ENCODE results near the gene RBM42. TPM values are rescaled to one million over a fixed set of nuclear protein-coding genes. Genes with fewer than 3 reads are reported as not detected.
A peak's percentile ranks its signal among the peaks of the same experiment; 100 is the strongest.

Gene RBM42
- total RNA-seq, 4 donors from 2014 or later, result 57.3 to 64.4 (median 63.1) TPM

- Histone ChIP-seq H3K4me3 (no peak overlapping the region), H3K36me3 (no peaks in the 10 kb centered on the region), H3K27me3 (no peaks in the 10 kb centered on the region), H3K27ac (no peak overlapping the region), H3K4me1 (peaks cover 0 to under 1% (median 0%) of the 10 kb centered on the region in 4 donors), H3K9me3 (no peaks in the 10 kb centered on the region)
- no peak for DNase-seq
- no peak for TF ChIP-seq CTCF (IDR thresholded peaks at IDR 0.05)
- no peak for TF ChIP-seq POLR2A (IDR thresholded peaks at IDR 0.05)
Observed at GRCh38 chr19:35622750-35623149, 6.1 kb upstream of the RBM42 start.

- Histone ChIP-seq H3K27me3 (no peaks in the 10 kb centered on the region), H3K36me3 (no peaks in the 10 kb centered on the region), H3K9me3 (no peaks in the 10 kb centered on the region), H3K27ac (no peak overlapping the region), H3K4me3 (no peak overlapping the region), H3K4me1 (peaks cover 0 to 5% (median 0%) of the 10 kb centered on the region in 4 donors)
- DNase-seq, result no peak
- TF ChIP-seq POLR2A (IDR thresholded peaks at IDR 0.05), result no peak
- TF ChIP-seq CTCF (IDR thresholded peaks at IDR 0.05), result no peak
Observed at GRCh38 chr19:35623327-35624010, 5.4 kb upstream of the RBM42 start.

GRCh38 chr19:35628264-35628564 is 622 bp upstream of the RBM42 start:
- peaks cover 0 to 11% (median 7%) of the 10 kb centered on the region in 4 donors for H3K4me1 ChIP-seq
- TF ChIP-seq CTCF (IDR thresholded peaks at IDR 0.05) (no peak), POLR2A (IDR thresholded peaks at IDR 0.05) (no peak)
- H3K36me3 ChIP-seq, result peaks cover 0 to 29% (median 0%) of the 10 kb centered on the region in 3 donors
- H3K4me3 ChIP-seq, result peak overlapping the region; percentile 57 to 100 (median 72)
- no peaks in the 10 kb centered on the region for H3K27me3 ChIP-seq
- H3K27ac ChIP-seq, result peak overlapping the region; percentile 85 to 96 (median 88)
- no peaks in the 10 kb centered on the region for H3K9me3 ChIP-seq
- DNase-seq, result no peak

- H3K27ac ChIP-seq, result peak overlapping the region; percentile 85 to 96 (median 88)
- no peak for DNase-seq
- peaks cover 0 to 39% (median 0%) of the 10 kb centered on the region in 3 donors for H3K36me3 ChIP-seq
- H3K9me3 ChIP-seq, result no peaks in the 10 kb centered on the region
- H3K4me3 ChIP-seq, result peak overlapping the region; percentile 57 to 100 (median 72)
- H3K4me1 ChIP-seq, result peaks cover 0 to 11% (median 7%) of the 10 kb centered on the region in 4 donors
- no peaks in the 10 kb centered on the region for H3K27me3 ChIP-seq
- no peak for TF ChIP-seq CTCF (IDR thresholded peaks at IDR 0.05)
- no peak for TF ChIP-seq POLR2A (IDR thresholded peaks at IDR 0.05)
Observed at GRCh38 chr19:35629332-35629633, 447 bp downstream of the RBM42 start.

- TF ChIP-seq CTCF (IDR thresholded peaks at IDR 0.05) (no peak), POLR2A (IDR thresholded peaks at IDR 0.05) (no peak)
- no peak for DNase-seq
- peaks cover 0 to 79% (median 0%) of the 10 kb centered on the region in 3 donors for H3K36me3 ChIP-seq
- peaks cover 0 to 9% (median 6%) of the 10 kb centered on the region in 4 donors for H3K4me1 ChIP-seq
- no peaks in the 10 kb centered on the region for H3K27me3 ChIP-seq
- no peaks in the 10 kb centered on the region for H3K9me3 ChIP-seq
- no peak overlapping the region for H3K4me3 ChIP-seq
- no peak overlapping the region for H3K27ac ChIP-seq
Observed at GRCh38 chr19:35633727-35634440, 5.0 kb downstream of the RBM42 start.

All from Peyer's patch (tissue), 4 donors.